ENCODE data around the gene MAPK9.

- TF ChIP-seq CTCF (IDR thresholded peaks at IDR 0.05; ENCODE audit: poor library complexity) (no peak), EZH2 (IDR thresholded peaks at IDR 0.05; ENCODE audit: borderline replicate concordance) (no peak)
Measured at GRCh38 chr5:180326989-180327565, 35.2 kb upstream of the MAPK9 start.
